Muscle layer of duodenum (tissue), 2 donors: ENCODE data around the gene POLE4.
A peak's percentile ranks its signal among the peaks of the same experiment; 100 is the strongest.

Experiments
- H3K27ac ChIP-seq: one replicate; pipeline ENCODE4 v1.7.0; 2013; ENCODE audit warnings: mild to moderate bottlenecking, low read length
- H3K27me3 ChIP-seq: one replicate; pipeline ENCODE4 v1.7.0; 2013; ENCODE audit warnings: low read depth, mild to moderate bottlenecking, control low read depth, low read length
- H3K36me3 ChIP-seq, 2 donors: one replicate each; pipeline ENCODE4 v1.7.0; 2013; ENCODE audit warnings: low read length in 2 of 2, control low read depth in 1 of 2, mild to moderate bottlenecking in 1 of 2; ENCODE audit not compliant: insufficient read depth in 2 of 2, control insufficient read depth in 1 of 2
- H3K4me1 ChIP-seq, 2 donors: one replicate each; pipeline ENCODE4 v1.7.0; 2013; ENCODE audit warnings: low read length in 2 of 2, mild to moderate bottlenecking in 2 of 2, control low read depth in 1 of 2, moderate library complexity in 1 of 2; ENCODE audit not compliant: insufficient read depth in 2 of 2, control insufficient read depth in 1 of 2
- H3K4me3 ChIP-seq, 2 donors: one replicate each; pipeline ENCODE4 v1.7.0; 2013; ENCODE audit warnings: low read length in 2 of 2, low read depth in 1 of 2, mild to moderate bottlenecking in 1 of 2
- H3K9me3 ChIP-seq, 2 donors: one replicate each; pipeline ENCODE4 v1.7.0; 2013; ENCODE audit warnings: low read length in 2 of 2, control low read depth in 1 of 2, mild to moderate bottlenecking in 1 of 2; ENCODE audit not compliant: control insufficient read depth in 1 of 2
- donor health status: healthy.

The POLE4 gene

DNA sequence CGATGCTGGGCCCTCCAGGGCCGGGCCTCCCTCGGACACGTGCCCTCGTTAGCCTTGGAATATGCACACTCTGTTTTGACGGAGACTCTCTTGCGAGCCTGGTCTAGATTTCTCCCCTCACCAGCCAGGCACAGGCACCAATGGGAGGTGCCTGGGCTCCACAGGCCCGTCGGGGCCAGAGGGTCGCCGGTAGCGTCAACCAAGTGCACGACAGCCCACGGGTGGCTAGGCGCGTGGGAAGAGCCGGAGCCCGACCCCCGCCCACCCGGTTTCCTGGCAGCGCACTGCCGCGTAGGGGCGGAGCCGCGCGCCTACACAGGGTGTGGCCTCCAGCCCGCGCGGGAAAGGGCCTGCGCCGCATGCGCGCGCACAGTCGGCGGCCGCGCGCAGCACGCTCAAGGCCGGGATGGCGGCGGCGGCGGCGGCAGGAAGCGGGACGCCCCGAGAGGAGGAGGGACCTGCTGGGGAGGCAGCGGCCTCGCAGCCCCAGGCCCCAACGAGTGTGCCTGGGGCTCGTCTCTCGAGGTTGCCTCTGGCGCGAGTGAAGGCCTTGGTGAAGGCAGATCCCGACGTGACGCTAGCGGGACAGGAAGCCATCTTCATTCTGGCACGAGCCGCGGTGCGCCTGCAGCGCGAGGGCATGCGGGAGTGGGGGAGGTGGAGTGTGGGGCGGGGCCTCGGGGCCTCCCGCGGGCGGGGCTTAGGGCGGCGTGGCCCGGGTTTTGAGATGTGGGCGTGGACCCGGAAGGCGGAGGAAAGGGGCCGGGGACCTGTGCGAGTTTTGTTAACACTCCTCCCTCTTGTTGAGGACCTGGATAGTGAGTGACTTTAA is at the start of gene POLE4:
TSS of gene POLE4 (plus strand) at position 370 of the 832 bp plus-strand sequence. CDS start at position 407, 37 bp downstream.
- Histone ChIP-seq H3K27me3 (no peaks in the 10 kb centered on the region), H3K4me1 (peaks cover 0 to 8% of the 10 kb centered on the region in 2 donors), H3K4me3 (peak within 1 kb of the TSS; percentile 74 to 75), H3K27ac (peak within 1 kb of the TSS; percentile 87), H3K9me3 (no peaks in the 10 kb centered on the region), H3K36me3 (peaks cover 0 to 4% of the 10 kb centered on the region in 2 donors)

DNA sequence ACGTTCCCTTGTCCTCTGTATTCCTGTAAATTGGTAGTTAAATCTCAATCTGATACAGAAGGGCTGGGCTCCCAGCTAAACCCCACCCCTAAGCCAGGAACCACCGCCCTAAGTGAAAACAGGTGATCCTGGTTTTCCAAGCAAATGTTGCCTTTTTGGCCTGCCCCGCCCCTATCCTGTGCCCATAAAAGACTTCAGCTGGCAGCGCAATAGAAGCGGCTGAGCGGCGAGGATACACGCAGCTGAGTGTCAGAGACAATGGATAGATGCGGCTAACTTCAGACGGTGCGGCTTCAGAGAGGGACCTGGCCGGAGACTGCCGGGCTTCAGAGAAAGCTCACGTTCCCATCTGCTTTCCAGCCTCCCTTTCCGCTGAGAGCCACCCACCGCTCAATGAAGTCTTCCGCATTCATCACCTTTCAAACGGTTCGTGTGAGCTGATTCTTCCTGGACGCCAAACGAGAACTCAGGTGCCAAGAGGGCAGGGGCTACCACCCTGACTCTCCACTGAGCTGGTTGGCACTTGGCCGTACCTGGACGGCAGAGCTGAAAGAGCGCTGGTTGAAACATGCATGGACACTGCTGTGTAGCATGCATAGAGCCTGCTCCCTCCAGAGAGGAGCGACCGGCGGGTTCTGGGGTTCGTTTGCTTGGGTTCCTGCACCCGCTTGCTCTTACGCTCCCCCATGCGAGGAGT is 49.5 kb upstream of the POLE4 start:
- H3K9me3 ChIP-seq = no peaks in the 10 kb centered on the region
- H3K27me3 ChIP-seq = peaks cover 8% of the 10 kb centered on the region
- no peak overlapping the region for H3K4me3 ChIP-seq
- no peak overlapping the region for H3K27ac ChIP-seq
- H3K4me1 ChIP-seq = no peaks in the 10 kb centered on the region
- no peaks in the 10 kb centered on the region for H3K36me3 ChIP-seq

- H3K9me3 ChIP-seq = no peaks in the 10 kb centered on the region
- peaks cover 8% of the 10 kb centered on the region for H3K27me3 ChIP-seq
- no peak overlapping the region for H3K4me3 ChIP-seq
- H3K4me1 ChIP-seq = no peaks in the 10 kb centered on the region
- no peaks in the 10 kb centered on the region for H3K36me3 ChIP-seq
- no peak overlapping the region for H3K27ac ChIP-seq
Observed at GRCh38 chr2:74910245-74910644, 48.2 kb upstream of the POLE4 start.

DNA sequence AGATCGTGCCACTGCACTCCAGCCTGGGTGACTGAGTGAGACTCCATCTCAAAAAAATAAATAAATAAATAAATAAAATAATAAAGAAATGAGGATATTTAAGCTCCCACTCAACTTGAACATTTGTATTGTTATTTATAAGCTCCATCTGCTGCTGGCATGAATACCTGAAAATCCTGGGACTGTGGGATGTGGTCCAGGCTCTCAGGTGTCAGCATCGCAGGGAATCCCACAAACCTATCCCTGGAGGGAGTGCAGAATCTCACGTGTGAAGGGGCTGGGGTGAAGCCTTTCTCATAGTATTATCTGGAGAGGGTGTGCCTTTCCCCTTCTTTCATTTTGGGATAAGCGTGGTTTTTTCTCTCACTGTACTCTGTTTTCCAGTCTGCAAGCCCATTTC is 47.4 kb upstream of the POLE4 start:
- Histone ChIP-seq H3K36me3 (no peaks in the 10 kb centered on the region), H3K27ac (no peak overlapping the region), H3K27me3 (peaks cover 8% of the 10 kb centered on the region)

DNA sequence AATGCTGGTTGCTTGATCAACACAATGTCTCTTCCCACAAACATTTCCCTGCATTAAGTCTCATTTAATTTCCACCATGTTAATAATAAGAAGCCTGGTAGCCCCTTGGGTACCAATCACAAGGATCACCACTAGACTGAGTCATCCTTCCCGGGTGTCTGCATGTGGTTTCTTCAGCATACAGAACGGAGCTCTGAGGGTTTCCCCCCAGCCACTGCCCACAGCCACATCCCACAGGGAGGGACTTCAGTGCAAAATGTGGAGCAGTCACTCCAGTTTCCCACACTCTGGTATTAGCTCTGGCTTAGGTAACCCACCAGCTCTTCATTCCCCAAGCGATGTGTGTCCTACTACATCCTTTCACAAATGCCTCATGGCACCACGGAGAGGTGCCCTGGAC is 42.7 kb upstream of the POLE4 start:
- Histone ChIP-seq H3K36me3 (no peaks in the 10 kb centered on the region), H3K27me3 (no peaks in the 10 kb centered on the region), H3K27ac (no peak overlapping the region), H3K4me3 (no peak overlapping the region), H3K9me3 (no peaks in the 10 kb centered on the region), H3K4me1 (no peaks in the 10 kb centered on the region)

More for the DNA sequence above, 47.4 kb upstream of the POLE4 start:
- Histone ChIP-seq H3K4me3 (no peak overlapping the region), H3K9me3 (no peaks in the 10 kb centered on the region), H3K4me1 (no peaks in the 10 kb centered on the region)

GRCh38 chr2:74916394-74916793 is 42.0 kb upstream of the POLE4 start:
- no peaks in the 10 kb centered on the region for H3K36me3 ChIP-seq
- H3K9me3 ChIP-seq = no peaks in the 10 kb centered on the region
- no peaks in the 10 kb centered on the region for H3K27me3 ChIP-seq
- H3K27ac ChIP-seq = no peak overlapping the region
- H3K4me3 ChIP-seq = no peak overlapping the region
- no peaks in the 10 kb centered on the region for H3K4me1 ChIP-seq

DNA sequence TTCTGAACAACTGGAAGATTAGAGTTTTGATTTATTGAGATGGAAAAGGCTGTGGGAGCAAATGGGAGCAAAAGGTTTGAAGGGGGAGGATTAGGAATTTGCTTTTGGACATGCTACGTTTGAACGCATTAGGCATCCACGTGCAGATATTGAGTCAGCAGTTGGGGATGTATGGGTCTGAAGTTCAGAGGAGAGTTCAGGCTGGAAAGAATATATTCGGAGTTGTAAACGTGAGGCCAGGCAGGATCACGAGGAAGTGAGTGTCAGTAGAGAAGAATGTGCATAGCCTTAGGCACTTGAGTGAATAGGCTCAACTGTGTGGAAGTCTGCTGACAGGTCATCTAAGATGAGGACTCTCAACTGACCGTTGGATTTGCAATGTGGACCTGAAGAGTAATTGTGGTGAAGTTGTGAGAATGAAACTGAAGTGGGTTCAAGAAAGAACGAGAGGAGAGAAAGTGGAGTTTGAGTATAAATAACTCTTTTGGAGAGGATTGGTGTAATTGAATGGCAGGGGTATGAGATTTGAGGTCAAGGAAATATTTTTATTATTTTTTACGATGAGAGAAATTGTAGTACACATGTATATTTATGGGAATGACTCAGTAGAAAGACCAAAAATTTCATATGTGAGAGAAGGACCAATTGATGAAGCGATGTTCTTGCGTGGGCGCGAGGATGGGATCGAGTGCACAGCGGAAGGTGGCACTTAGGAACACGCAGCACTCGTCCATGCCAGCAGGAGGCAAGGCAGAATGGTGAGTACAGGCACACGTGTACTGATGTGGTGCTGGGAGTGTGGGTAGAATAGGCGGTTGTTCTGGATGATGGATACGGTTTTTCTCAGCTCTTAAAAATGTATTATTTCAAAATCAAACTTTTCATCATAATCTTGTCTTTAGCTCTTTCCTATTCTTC is 40.5 kb upstream of the POLE4 start:
- Histone ChIP-seq H3K27ac (no peak overlapping the region), H3K4me3 (no peak overlapping the region), H3K27me3 (no peaks in the 10 kb centered on the region), H3K9me3 (no peaks in the 10 kb centered on the region), H3K4me1 (no peaks in the 10 kb centered on the region), H3K36me3 (no peaks in the 10 kb centered on the region)

DNA sequence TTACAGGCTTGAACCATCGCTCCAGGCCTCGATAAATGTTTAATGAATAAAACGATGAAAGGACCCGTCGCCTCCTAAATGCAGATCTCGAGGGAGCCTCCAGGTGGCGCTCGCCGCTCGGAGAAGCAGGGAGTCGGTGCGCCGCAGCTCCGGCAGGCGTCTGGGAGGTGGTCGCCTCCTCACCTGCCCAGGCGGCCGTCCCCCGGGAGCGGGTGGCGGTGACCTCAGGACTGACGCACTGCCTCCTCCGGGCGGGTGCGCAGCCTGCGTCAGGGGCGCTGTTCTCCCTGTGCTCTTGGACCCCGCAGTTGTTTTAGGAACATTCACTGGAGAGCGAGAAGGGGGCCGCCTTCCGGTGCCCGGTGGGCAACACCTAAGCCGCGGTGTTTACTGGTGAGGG is 38.6 kb upstream of the POLE4 start:
- Histone ChIP-seq H3K4me1 (no peaks in the 10 kb centered on the region), H3K4me3 (peak overlapping the region in 1 of 2 donors; percentile 41), H3K36me3 (no peaks in the 10 kb centered on the region), H3K27ac (no peak overlapping the region), H3K9me3 (no peaks in the 10 kb centered on the region), H3K27me3 (no peaks in the 10 kb centered on the region)

DNA sequence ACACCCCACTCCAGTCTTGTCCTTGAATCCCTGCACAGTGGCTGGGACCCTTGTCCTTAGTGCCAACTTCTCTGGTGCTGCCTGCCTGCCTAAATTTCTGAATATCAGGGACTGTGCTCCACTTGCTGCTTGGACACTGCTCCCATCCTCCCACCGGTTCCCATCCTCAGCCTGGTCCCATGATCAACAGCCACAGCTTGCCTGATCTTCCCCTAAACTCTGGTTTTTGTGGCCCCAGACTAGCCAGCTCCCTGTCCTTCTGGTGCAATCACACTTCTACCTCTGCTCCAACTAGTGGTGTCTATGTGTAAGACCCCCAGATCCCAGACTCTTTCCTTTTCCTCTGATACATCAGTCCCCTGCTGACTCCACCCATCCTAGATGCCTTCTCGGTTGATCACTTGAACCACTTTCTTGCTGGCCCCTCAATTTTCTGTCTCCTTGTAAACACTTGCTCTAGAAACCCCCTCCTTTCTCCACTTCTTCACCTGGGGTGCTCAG is 37.2 kb upstream of the POLE4 start:
- Histone ChIP-seq H3K4me3 (no peak overlapping the region), H3K27ac (no peak overlapping the region), H3K9me3 (no peaks in the 10 kb centered on the region), H3K27me3 (no peaks in the 10 kb centered on the region), H3K4me1 (no peaks in the 10 kb centered on the region), H3K36me3 (no peaks in the 10 kb centered on the region)

DNA sequence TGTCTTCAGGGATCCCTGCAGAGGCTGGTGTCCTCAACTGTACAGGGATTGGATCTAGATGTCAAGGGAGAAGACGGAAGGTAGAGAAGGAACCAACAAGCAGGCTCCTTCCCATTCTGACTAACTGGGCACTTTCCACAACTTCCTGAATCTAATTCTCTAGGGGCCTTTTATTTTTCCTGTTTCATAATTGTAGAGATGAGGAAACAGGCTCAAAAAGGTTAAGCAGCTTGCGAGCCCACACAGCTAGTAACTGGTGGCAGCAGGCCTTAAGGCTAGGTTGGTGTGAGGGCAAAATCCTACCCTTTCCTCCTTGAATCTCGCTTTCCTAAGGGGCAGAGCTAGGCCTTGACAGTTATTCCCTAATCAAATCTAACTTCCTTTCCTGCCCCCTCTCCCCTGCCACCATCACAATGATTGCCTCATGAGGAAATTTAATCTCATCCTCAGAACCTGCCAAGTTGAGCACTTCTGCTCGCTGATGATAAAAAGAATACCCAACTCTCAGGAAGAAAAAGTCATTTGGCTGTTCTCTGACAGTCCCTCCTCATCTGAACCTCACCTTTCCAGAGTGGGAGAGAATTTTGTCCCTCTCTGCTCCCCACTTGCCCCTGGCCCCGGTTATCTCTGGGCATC is 35.7 kb upstream of the POLE4 start:
- Histone ChIP-seq H3K9me3 (no peaks in the 10 kb centered on the region), H3K4me3 (no peak overlapping the region), H3K27ac (no peak overlapping the region), H3K27me3 (no peaks in the 10 kb centered on the region), H3K4me1 (no peaks in the 10 kb centered on the region), H3K36me3 (no peaks in the 10 kb centered on the region)
